GM19452 (cell line): Measurements from ENCODE around the gene RGS6.

Source experiments
- ATAC-seq: cut with Tn5 transposase; IDR thresholded peaks from one replicate; pipeline ENCODE4 v1.9.1; 2021; ENCODE audit not compliant: unreplicated experiment

The RGS6 gene

GRCh38 chr14:72401101-72401625 lies 468.9 kb downstream of the RGS6 start:
- ATAC-seq = no peak

GRCh38 chr14:72401632-72402376 lies 469.6 kb downstream of the RGS6 start:
- ATAC-seq = no peak

GRCh38 chr14:72402377-72402772 lies 470.1 kb downstream of the RGS6 start:
- ATAC-seq = no peak

- no peak for ATAC-seq
Measured at GRCh38 chr14:72404106-72404774, 472.0 kb downstream of the RGS6 start.

- no peak for ATAC-seq
Measured at GRCh38 chr14:72404998-72405397, 472.8 kb downstream of the RGS6 start.

GRCh38 chr14:72408020-72408419 lies 475.8 kb downstream of the RGS6 start:
- ATAC-seq = no peak

- no peak for ATAC-seq
Measured at GRCh38 chr14:72409047-72409446, 476.8 kb downstream of the RGS6 start.

GRCh38 chr14:72416081-72416849 lies 484.0 kb downstream of the RGS6 start:
- ATAC-seq = no peak

- no peak for ATAC-seq
Measured at GRCh38 chr14:72416892-72417291, 484.7 kb downstream of the RGS6 start.

GRCh38 chr14:72418806-72419205 lies 486.6 kb downstream of the RGS6 start:
- no peak for ATAC-seq

GRCh38 chr14:72419226-72419775 lies 487.1 kb downstream of the RGS6 start:
- no peak for ATAC-seq

- ATAC-seq = no peak
Measured at GRCh38 chr14:72420749-72421474, 488.7 kb downstream of the RGS6 start.

- no peak for ATAC-seq
Measured at GRCh38 chr14:72423957-72424356, 491.7 kb downstream of the RGS6 start.

- ATAC-seq = no peak
Measured at GRCh38 chr14:72430457-72430856, 498.2 kb downstream of the RGS6 start.

- no peak for ATAC-seq
Measured at GRCh38 chr14:72432748-72433147, 500.5 kb downstream of the RGS6 start.

- no peak for ATAC-seq
Measured at GRCh38 chr14:72433511-72433910, 501.3 kb downstream of the RGS6 start.

- ATAC-seq = no peak
Measured at GRCh38 chr14:72434856-72435255, 502.6 kb downstream of the RGS6 start.

- ATAC-seq = no peak
Measured at GRCh38 chr14:72439707-72440106, 507.5 kb downstream of the RGS6 start.

- no peak for ATAC-seq
Measured at GRCh38 chr14:72443256-72443655, 511.0 kb downstream of the RGS6 start.

- no peak for ATAC-seq
Measured at GRCh38 chr14:72443991-72444441, 511.8 kb downstream of the RGS6 start.

GRCh38 chr14:72444701-72445100 lies 512.5 kb downstream of the RGS6 start:
- no peak for ATAC-seq
